Measurements from ENCODE around the gene NOM1.
"Not testable (repeated sequence)": the region's sequence is repeated elsewhere in the genome, so short reads cannot be mapped to it uniquely, and the experiment has no call there.

GRCh38 chr7:156909574-156910252 is 39.8 kb upstream of the NOM1 start:
- TF ChIP-seq, protein P1, sequence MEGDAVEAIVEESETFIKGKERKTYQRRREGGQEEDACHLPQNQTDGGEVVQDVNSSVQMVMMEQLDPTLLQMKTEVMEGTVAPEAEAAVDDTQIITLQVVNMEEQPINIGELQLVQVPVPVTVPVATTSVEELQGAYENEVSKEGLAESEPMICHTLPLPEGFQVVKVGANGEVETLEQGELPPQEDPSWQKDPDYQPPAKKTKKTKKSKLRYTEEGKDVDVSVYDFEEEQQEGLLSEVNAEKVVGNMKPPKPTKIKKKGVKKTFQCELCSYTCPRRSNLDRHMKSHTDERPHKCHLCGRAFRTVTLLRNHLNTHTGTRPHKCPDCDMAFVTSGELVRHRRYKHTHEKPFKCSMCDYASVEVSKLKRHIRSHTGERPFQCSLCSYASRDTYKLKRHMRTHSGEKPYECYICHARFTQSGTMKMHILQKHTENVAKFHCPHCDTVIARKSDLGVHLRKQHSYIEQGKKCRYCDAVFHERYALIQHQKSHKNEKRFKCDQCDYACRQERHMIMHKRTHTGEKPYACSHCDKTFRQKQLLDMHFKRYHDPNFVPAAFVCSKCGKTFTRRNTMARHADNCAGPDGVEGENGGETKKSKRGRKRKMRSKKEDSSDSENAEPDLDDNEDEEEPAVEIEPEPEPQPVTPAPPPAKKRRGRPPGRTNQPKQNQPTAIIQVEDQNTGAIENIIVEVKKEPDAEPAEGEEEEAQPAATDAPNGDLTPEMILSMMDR (IDR thresholded peaks at IDR 0.05; ENCODE audit: low read length): not testable (repeated sequence)
- not testable (repeated sequence) for TF ChIP-seq EZH2phosphoT487 (IDR thresholded peaks at IDR 0.05; ENCODE audit: low read length)
